DND-41 (cell line): Measurements from ENCODE around the gene PEX5.

Source experiments
- CTCF ChIP-seq: IDR thresholded peaks from 2 replicates; pipeline ENCODE4 v1.5.1; 2012; ENCODE audit warnings: borderline replicate concordance, low read length, moderate library complexity, mild to moderate bottlenecking; ENCODE audit not compliant: poor library complexity, severe bottlenecking; ENCODE audit errors: extremely low read depth
- EZH2 ChIP-seq: IDR thresholded peaks from 3 replicates; pipeline ENCODE4 v1.6.1; 2012; ENCODE audit warnings: borderline replicate concordance, low read depth, mild to moderate bottlenecking, moderate library complexity, low read length, inconsistent platforms; ENCODE audit not compliant: severe bottlenecking

GRCh38 chr12:7190268-7191055, 976 bp downstream of the PEX5 start:
- TF ChIP-seq CTCF (no peak), EZH2 (no peak)
